B cell (primary cell): Measurements from ENCODE around the gene SPATA32.

Source experiments
- CTCF ChIP-seq: fragments of 200-600 bp; IDR thresholded peaks from one replicate; pipeline ENCODE4 v1.8.0; 2022; ENCODE audit warnings: antibody characterized with exemption, mild to moderate bottlenecking
- EZH2 ChIP-seq: IDR thresholded peaks from 2 replicates; pipeline ENCODE4 v1.6.1; 2012; ENCODE audit warnings: borderline replicate concordance, low read depth, mild to moderate bottlenecking, moderate library complexity, low read length; ENCODE audit not compliant: insufficient read depth, poor library complexity, severe bottlenecking

- TF ChIP-seq CTCF (no peak), EZH2 (no peak)
These were observed 38.1 kb downstream of the SPATA32 start for GRCh38 chr17:45223539-45224528.
